SU-DHL-6 (cell line): ENCODE measurements around the gene SPTAN1.
A peak's percentile ranks its signal among the peaks of the same experiment; 100 is the strongest.

Experiments
- H2AFZ ChIP-seq: fragments of 200-600 bp; sonication (generic); 2 replicates; pipeline ENCODE4 v1.6.1; 2014; ENCODE audit warnings: low read depth, mild to moderate bottlenecking, moderate library complexity, mixed read lengths, antibody characterized with exemption, low read length; ENCODE audit not compliant: severe bottlenecking
- H3F3A ChIP-seq: fragments of 200-600 bp; shearing (Covaris generic); 2 replicates; pipeline ENCODE4 v1.6.0; 2016; ENCODE audit warnings: antibody characterized with exemption, mild to moderate bottlenecking; ENCODE audit not compliant: insufficient read depth
- H3K27ac ChIP-seq: fragments of 200-600 bp; sonication (generic); 2 replicates; pipeline ENCODE4 v1.5.1; 2016; ENCODE audit warnings: low read depth, mild to moderate bottlenecking, low read length, moderate library complexity, mixed read lengths
- H3K27me3 ChIP-seq: fragments of 200-600 bp; sonication (generic), shearing (Covaris generic); 2 replicates; pipeline ENCODE4 v1.6.0; 2014; ENCODE audit warnings: mild to moderate bottlenecking, low read length
- H3K36me3 ChIP-seq: fragments of 200-600 bp; sonication (generic); 2 replicates; pipeline ENCODE4 v1.6.1; 2014; ENCODE audit warnings: mild to moderate bottlenecking, low read length, mixed read lengths
- H3K4me2 ChIP-seq: fragments of 300-600, 200-600 bp; shearing (Covaris generic), sonication (generic); 2 replicates; pipeline ENCODE4 v1.6.0; 2014; ENCODE audit warnings: low read length, low read depth, mild to moderate bottlenecking; ENCODE audit not compliant: poor library complexity, severe bottlenecking
- H3K4me3 ChIP-seq: fragments of 200-600 bp; sonication (generic); 2 replicates; pipeline ENCODE4 v1.5.1; 2014; ENCODE audit warnings: antibody characterized with exemption, low read length, mild to moderate bottlenecking, mixed read lengths; ENCODE audit not compliant: insufficient read depth, poor library complexity, severe bottlenecking
- H3K79me2 ChIP-seq: fragments of 200-600 bp; sonication (generic); 2 replicates; pipeline ENCODE4 v1.6.1; 2014; ENCODE audit warnings: mild to moderate bottlenecking, low read length, moderate library complexity; ENCODE audit not compliant: insufficient read depth
- H3K9ac ChIP-seq: fragments of 200-600 bp; sonication (generic); 2 replicates; pipeline ENCODE4 v1.7.0; 2014; ENCODE audit warnings: mild to moderate bottlenecking, low read length
- H3K9me2 ChIP-seq: fragments of 200-600 bp; sonication (generic); replicated peaks from 2 replicates; pipeline ENCODE4 v1.6.1; 2014; ENCODE audit warnings: low read length; ENCODE audit not compliant: insufficient read depth
- H3K9me3 ChIP-seq: fragments of 200-600 bp; sonication (generic); 2 replicates; pipeline ENCODE4 v1.6.1; 2014; ENCODE audit warnings: low read length, mixed read lengths; ENCODE audit not compliant: insufficient read depth
- H4K20me1 ChIP-seq: fragments of 200-600 bp; sonication (generic); 2 replicates; pipeline ENCODE4 v1.6.1; 2014; ENCODE audit warnings: low read depth, mild to moderate bottlenecking, antibody characterized with exemption, low read length, moderate library complexity, mixed read lengths
- CTCF ChIP-seq: fragments of 200-600 bp; sonication (generic); IDR thresholded peaks from one replicate; pipeline ENCODE4 v1.5.1; 2017; ENCODE audit warnings: antibody characterized with exemption, mild to moderate bottlenecking, low read length, moderate library complexity; ENCODE audit not compliant: insufficient read depth, poor library complexity, severe bottlenecking
- EZH2phosphoT487 ChIP-seq: fragments of 200-600 bp; sonication (generic), shearing (Covaris generic); conservative IDR thresholded peaks from 2 replicates; pipeline ENCODE4 v1.6.1; 2018; ENCODE audit warnings: mild to moderate bottlenecking, antibody characterized with exemption, low read length, moderate library complexity, mixed read lengths

SPTAN1 gene

DNA sequence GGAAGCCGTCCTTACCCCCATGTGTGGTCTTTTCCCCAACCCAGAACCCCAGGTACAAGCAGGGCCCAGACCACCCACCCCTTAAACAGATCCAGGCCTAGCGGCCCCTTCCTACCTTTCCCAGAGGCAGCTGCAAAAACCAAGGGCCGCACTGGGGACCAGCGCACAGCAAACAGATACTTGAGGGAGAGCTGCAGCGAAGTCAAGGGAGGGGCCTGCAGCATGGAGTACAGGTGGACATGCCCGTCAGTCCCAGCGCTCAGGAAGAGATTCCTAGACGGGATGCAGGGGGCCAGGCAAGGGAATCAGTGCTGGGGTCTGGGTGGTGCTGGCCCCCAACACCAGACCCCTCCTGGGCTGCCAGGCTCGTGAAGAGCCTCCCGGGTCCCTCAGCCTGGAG, 81.7 kb downstream of the SPTAN1 start:
- no peak overlapping the region for H3K4me3 ChIP-seq
- no peaks in the 10 kb centered on the region for H3K36me3 ChIP-seq
- no peaks in the 10 kb centered on the region for H3K27me3 ChIP-seq
- H3K9me3 ChIP-seq: no peaks in the 10 kb centered on the region
- no peaks in the 10 kb centered on the region for H4K20me1 ChIP-seq
- no peak overlapping the region for H2AFZ ChIP-seq
- no peak overlapping the region for H3K27ac ChIP-seq
- H3F3A ChIP-seq: no peaks in the 10 kb centered on the region
- H3K9me2 ChIP-seq: no peaks in the 10 kb centered on the region
- no peaks in the 10 kb centered on the region for H3K79me2 ChIP-seq
- no peak overlapping the region for H3K4me2 ChIP-seq
- H3K9ac ChIP-seq: no peak overlapping the region
- TF ChIP-seq CTCF: no peak
- no peak for TF ChIP-seq EZH2phosphoT487

GRCh38 chr9:128634651-128635262, 82.4 kb downstream of the SPTAN1 start:
- Histone ChIP-seq H3K4me3 (no peak overlapping the region), H3K27ac (no peak overlapping the region), H4K20me1 (no peaks in the 10 kb centered on the region), H2AFZ (no peak overlapping the region), H3K9me2 (no peaks in the 10 kb centered on the region), H3K9me3 (no peaks in the 10 kb centered on the region), H3K36me3 (no peaks in the 10 kb centered on the region), H3K27me3 (no peaks in the 10 kb centered on the region), H3K79me2 (no peaks in the 10 kb centered on the region), H3K4me2 (no peak overlapping the region), H3F3A (no peaks in the 10 kb centered on the region), H3K9ac (no peak overlapping the region)
- TF ChIP-seq CTCF (no peak), EZH2phosphoT487 (no peak)

GRCh38 chr9:128635266-128636023, 83.1 kb downstream of the SPTAN1 start:
- no peaks in the 10 kb centered on the region for H3K27me3 ChIP-seq
- no peak overlapping the region for H3K9ac ChIP-seq
- H4K20me1 ChIP-seq: no peaks in the 10 kb centered on the region
- no peaks in the 10 kb centered on the region for H3K79me2 ChIP-seq
- H3K27ac ChIP-seq: no peak overlapping the region
- H3K9me2 ChIP-seq: no peaks in the 10 kb centered on the region
- H3K36me3 ChIP-seq: no peaks in the 10 kb centered on the region
- no peaks in the 10 kb centered on the region for H3K9me3 ChIP-seq
- H2AFZ ChIP-seq: no peak overlapping the region
- H3F3A ChIP-seq: no peaks in the 10 kb centered on the region
- TF ChIP-seq CTCF (peak; percentile 16), EZH2phosphoT487 (no peak)
- H3K4me3 ChIP-seq: no peak overlapping the region
- no peak overlapping the region for H3K4me2 ChIP-seq
